Heart right ventricle (tissue), 16 donors: ENCODE data around the gene PCSK6. TPM values are rescaled to one million over a fixed set of nuclear protein-coding genes. Genes with fewer than 3 reads are reported as not detected.

Source experiments
- ATAC-seq, 8 donors: fragments of 200-7000 bp; cut with Tn5 transposase; one replicate each; pipeline ENCODE4 v1.9.1; 2020; ENCODE audit warnings: mild to moderate bottlenecking in 8 of 8, moderate library complexity in 8 of 8, moderate number of reproducible peaks in 1 of 8
- DNase-seq, 2 donors: peaks; one replicate each; pipeline ENCODE4 v3.0.0-alpha.2; 2020
- H3K27ac ChIP-seq, 10 donors: fragments of 200-600 bp; sonication (generic) in 2 of 10; one replicate each; pipeline versions ENCODE4 v1.5.0 to v1.8.0; 2020 to 2022; ENCODE audit warnings: mild to moderate bottlenecking in 3 of 10
- H3K27me3 ChIP-seq, 7 donors: fragments of 200-600 bp; one replicate each; pipeline ENCODE4 v1.8.0; 2021 to 2022; ENCODE audit warnings: mild to moderate bottlenecking in 2 of 7
- H3K36me3 ChIP-seq, 9 donors: fragments of 200-600 bp; sonication (generic) in 1 of 9; one replicate each; pipeline versions ENCODE4 v1.5.0 to v1.8.0; 2020 to 2022; ENCODE audit warnings: mild to moderate bottlenecking in 2 of 9
- H3K4me1 ChIP-seq, 9 donors: fragments of 200-600 bp; sonication (generic) in 1 of 9; one replicate each; pipeline versions ENCODE4 v1.5.0 to v1.8.0; 2020 to 2022; ENCODE audit warnings: mild to moderate bottlenecking in 4 of 9
- H3K4me3 ChIP-seq, 10 donors: fragments of 200-600 bp; sonication (generic) in 2 of 10; one replicate each; pipeline versions ENCODE4 v1.5.0 to v1.8.0; 2020 to 2022; ENCODE audit warnings: mild to moderate bottlenecking in 7 of 10, moderate library complexity in 2 of 10
- H3K9me3 ChIP-seq, 11 donors: fragments of 200-600 bp in 10 of 11; sonication (generic) in 2 of 11; one replicate each; pipeline versions ENCODE4 v1.5.0 to v1.8.0; 2013 to 2022; ENCODE audit warnings: mild to moderate bottlenecking in 2 of 11, control low read depth in 1 of 11, moderate library complexity in 1 of 11
- WGBS, 2 donors: extraction: QIAGEN DNeasy Blood & Tissue Kit; methylation state at CpG; one replicate each; pipeline ENCODE4 v1.1.7; 2013; ENCODE audit warnings: inconsistent platforms in 1 of 2; 5-methylcytosine and 5-hydroxymethylcytosine counted together
- intact Hi-C, 10 donors: fragments of 100-400 bp; cut with DNase I; formaldehyde crosslinking; loops; one replicate each; pipeline versions ENCODE4 v1.11.1 to v1.14.2; 2022
- polyA plus RNA-seq, 2 donors: library from polyadenylated mRNA; stranded (reverse); fragments of 200-250 nt; gene quantifications; one replicate each; pipeline ENCODE4 v1.2.3, GENCODE V29; 2013
- total RNA-seq, 10 donors: library from RNA; stranded (reverse); fragmentation: NEBNext Ultra II Directional in 3 of 10; extraction: Animal tissue kit (Norgen Biotek cat#: 25700) in 3 of 10; gene quantifications; one replicate each; pipeline versions ENCODE4 v1.2.1 to v1.2.4, GENCODE V29; 2021 to 2023
- TF ChIP-seq, protein P1 (sequence below), 9 donors: fragments of 200-600 bp; sonication (generic) in 2 of 9; IDR thresholded peaks; one replicate each; pipeline versions ENCODE4 v1.5.0 to v1.8.0; 2021 to 2022; ENCODE audit warnings: antibody characterized with exemption in 9 of 9, mild to moderate bottlenecking in 5 of 9, moderate library complexity in 1 of 9
- donor health status: Arrhythmogenic right ventricular cardiomyopathy.
- donor health status: ischemic (EF 13 %, LVEDD 7.1; RV severe dilation, severe dysfunction).
- donor health status: healthy with polysubstance abuse.
- donor health status: DM: no; HTN: yes; CAD: no.
- donor health status: DM: no; HTN: no; CAD: no.
- donor health status: ischemic (EF 25% LVEDD 6.9; RV normal size, moderate dysfunction).
- donor health status: ischemic (EF 25% LVEDD 5.7; RV mildly dilated, moderate dysfunction).
- donor health status: healthy.
- donor health status: DM: yes; HTN: yes; CAD: no.
- donor health status: Ischemic cardiomyopathy.
- donor health status: ischemic (EF 35%, LVEDD 5.7; RV mildly dilated, moderate dysfunction).
- donor health status: nonischemic (EF 11% LVEDD 7.7; RV severe dilation, severe dysfunction).
- donor health status: DM: yes; HTN: yes; CAD: no.
- donor health status: PGD.
- donor health status: ischemic (EF 29% LVEDD 5.4; RV normal size, mild dysfunction).
- donor health status: nonischemic (EF 23%, LVEDD 6.1; RV moderate dilation, normal function).

The PCSK6 gene
- total and polyA plus RNA-seq, 12 donors, result 4.6 to 34.0 (median 21.7) TPM

DNA sequence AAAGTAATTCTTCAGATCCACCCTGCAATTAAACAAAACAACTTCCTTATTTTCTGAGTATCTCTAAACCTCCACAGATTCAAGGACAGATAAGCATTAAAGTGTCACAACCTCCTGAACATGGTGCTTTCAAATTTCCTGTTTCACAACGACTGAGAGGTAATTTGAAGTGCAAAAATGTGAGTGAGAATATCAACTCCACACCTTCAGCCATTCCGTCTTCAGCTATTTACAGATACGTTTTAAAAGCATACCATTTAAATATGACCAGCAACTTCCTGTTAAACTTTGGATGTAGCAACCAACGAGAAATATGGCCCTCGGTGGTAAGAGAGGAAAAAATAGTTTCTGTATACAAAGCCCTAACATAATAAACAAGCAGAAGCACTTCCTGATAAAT, 32.1 kb upstream of the PCSK6 start:
- no peak for ATAC-seq
- Histone ChIP-seq H3K36me3 (no peaks in the 10 kb centered on the region), H3K4me1 (peaks cover 0 to 4% (median 0%) of the 10 kb centered on the region in 9 donors), H3K4me3 (no peak overlapping the region), H3K27ac (peak overlapping the region in 1 of 10 donors; percentile 40), H3K27me3 (peaks cover 0 to 16% (median 0%) of the 10 kb centered on the region in 7 donors), H3K9me3 (peaks cover 0 to 28% (median 20%) of the 10 kb centered on the region in 11 donors)
- TF ChIP-seq, protein P1, sequence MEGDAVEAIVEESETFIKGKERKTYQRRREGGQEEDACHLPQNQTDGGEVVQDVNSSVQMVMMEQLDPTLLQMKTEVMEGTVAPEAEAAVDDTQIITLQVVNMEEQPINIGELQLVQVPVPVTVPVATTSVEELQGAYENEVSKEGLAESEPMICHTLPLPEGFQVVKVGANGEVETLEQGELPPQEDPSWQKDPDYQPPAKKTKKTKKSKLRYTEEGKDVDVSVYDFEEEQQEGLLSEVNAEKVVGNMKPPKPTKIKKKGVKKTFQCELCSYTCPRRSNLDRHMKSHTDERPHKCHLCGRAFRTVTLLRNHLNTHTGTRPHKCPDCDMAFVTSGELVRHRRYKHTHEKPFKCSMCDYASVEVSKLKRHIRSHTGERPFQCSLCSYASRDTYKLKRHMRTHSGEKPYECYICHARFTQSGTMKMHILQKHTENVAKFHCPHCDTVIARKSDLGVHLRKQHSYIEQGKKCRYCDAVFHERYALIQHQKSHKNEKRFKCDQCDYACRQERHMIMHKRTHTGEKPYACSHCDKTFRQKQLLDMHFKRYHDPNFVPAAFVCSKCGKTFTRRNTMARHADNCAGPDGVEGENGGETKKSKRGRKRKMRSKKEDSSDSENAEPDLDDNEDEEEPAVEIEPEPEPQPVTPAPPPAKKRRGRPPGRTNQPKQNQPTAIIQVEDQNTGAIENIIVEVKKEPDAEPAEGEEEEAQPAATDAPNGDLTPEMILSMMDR (IDR thresholded peaks at IDR 0.05), result no peak
- 35 to 43% methylated on average over 5 of the region's 5 CpGs for WGBS, 2 donors
- no peak for DNase-seq
- intact Hi-C loops, result no loop called here

DNA sequence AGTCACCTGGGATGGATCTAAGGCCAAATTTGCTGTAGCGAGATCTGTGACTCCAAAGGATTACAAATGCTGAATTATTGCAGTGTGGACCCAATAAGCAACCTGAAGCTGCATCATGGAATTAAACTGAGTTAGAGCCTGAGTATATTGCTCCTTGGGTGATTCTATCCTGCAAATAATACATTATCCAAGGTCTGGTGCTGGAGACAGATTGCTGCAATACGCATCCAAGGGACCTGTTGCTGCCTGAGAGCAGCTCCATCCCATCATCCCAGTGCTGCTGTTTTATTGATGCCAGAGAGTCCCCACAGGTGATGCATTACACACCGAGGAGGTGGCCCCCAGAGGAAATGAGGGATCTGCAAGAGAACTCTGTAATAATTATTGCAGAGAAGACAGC, 31.6 kb upstream of the PCSK6 start:
- Histone ChIP-seq H3K36me3 (no peaks in the 10 kb centered on the region), H3K27ac (no peak overlapping the region), H3K4me1 (peaks cover 0 to 4% (median 0%) of the 10 kb centered on the region in 9 donors), H3K4me3 (no peak overlapping the region), H3K9me3 (peaks cover 0 to 33% (median 25%) of the 10 kb centered on the region in 11 donors), H3K27me3 (peaks cover 0 to 16% (median 0%) of the 10 kb centered on the region in 7 donors)
- TF ChIP-seq, protein P1 (IDR thresholded peaks at IDR 0.05), result no peak
- no peak for ATAC-seq
- intact Hi-C loops, result no loop called here
- DNase-seq, result no peak
- 71 to 79% methylated on average over 3 of the region's 3 CpGs for WGBS, 2 donors

DNA sequence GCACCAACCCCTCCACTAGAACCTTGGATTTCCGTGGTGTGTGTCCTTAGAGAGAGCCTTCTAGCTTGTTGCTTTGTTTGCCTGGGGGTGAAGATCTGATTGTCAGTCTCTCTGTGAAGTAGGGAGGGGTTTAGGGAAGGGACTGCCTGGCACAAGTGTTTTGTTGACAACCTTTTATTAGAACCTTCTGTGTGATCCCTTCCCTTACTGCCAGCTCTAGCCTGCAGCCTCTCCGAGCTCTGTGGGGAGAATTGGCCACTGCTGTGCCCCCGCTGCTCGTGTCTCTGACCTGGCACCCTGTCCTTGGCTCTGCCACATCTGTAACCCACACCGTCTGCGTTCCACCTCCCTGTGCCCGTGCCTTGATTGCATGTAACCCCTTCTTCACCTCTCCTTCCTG, 30.9 kb upstream of the PCSK6 start:
- H3K27ac ChIP-seq, result no peak overlapping the region
- peak in 1 of 8 donors; percentile 39 for ATAC-seq

GRCh38 chr15:101517504-101517903, 28.0 kb upstream of the PCSK6 start:
- ATAC-seq, result no peak
- intact Hi-C loops, result no loop called here
- Histone ChIP-seq H3K4me3 (no peak overlapping the region), H3K27me3 (peaks cover 0 to 9% (median 0%) of the 10 kb centered on the region in 7 donors), H3K4me1 (peaks cover 0 to 4% (median 0%) of the 10 kb centered on the region in 9 donors), H3K27ac (no peak overlapping the region), H3K36me3 (no peaks in the 10 kb centered on the region), H3K9me3 (peaks cover 0 to 46% (median 36%) of the 10 kb centered on the region in 11 donors)
- no peak for DNase-seq
- TF ChIP-seq, protein P1 (IDR thresholded peaks at IDR 0.05), result no peak

More for the DNA sequence above, 30.9 kb upstream of the PCSK6 start:
- Histone ChIP-seq H3K27me3 (peaks cover 0 to 16% (median 0%) of the 10 kb centered on the region in 7 donors), H3K4me1 (peaks cover 0 to 4% (median 0%) of the 10 kb centered on the region in 9 donors), H3K9me3 (peaks cover 0 to 40% (median 32%) of the 10 kb centered on the region in 11 donors), H3K36me3 (no peaks in the 10 kb centered on the region), H3K4me3 (no peak overlapping the region)
- intact Hi-C loops, result no loop called here
- no peak for DNase-seq
- TF ChIP-seq, protein P1 (IDR thresholded peaks at IDR 0.05), result no peak
- 58 to 71% methylated on average over 7 of the region's 7 CpGs for WGBS, 2 donors
